HG03039 (cell line): ENCODE measurements around the gene KRCC1.
"Not testable (repeated sequence)": the region's sequence is repeated elsewhere in the genome, so short reads cannot be mapped to it uniquely, and the experiment has no call there.

Source experiments
- ATAC-seq: cut with Tn5 transposase; IDR thresholded peaks from one replicate; pipeline ENCODE4 v1.9.1; 2021; ENCODE audit warnings: mild to moderate bottlenecking, moderate library complexity; ENCODE audit not compliant: unreplicated experiment

KRCC1 gene

DNA sequence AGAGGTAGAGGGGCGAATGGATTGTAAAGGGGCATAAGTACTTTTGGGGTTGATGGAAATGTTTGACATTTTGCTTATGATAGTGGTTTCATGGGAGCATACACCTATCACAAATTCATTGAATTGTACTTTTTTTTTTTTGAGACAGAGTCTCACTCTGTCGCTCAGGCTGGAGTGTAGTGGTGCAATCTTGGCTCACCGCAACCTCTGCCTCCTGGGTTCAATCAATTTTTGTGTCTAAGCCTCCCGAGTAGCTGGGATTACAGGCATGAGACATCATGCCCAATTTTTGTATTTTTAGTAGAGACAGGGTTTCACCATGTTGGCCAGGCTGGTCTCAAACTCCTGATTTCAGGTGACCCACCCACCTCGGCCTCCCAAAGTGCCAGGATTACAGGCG is 10.0 kb downstream of the KRCC1 start:
- ATAC-seq, result not testable (repeated sequence)

DNA sequence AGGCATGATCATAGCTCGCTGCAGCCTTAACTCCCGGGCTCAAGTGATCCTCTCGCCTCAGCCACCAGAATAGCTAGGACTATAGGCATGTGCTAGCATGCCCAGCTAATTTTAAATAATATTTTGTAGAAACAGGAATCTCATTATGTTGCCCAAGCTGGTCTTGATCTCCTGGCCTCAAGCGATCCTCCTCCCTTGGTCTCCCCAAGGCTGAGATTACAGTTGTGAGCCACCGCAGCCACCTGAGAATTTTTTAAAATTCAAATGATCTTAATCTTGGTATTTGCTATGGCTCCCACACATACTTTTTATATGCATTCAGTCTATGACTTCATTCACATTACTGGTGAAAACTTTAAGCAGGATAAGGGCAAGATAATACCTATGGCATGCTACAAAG is 13.1 kb downstream of the KRCC1 start:
- no peak for ATAC-seq

DNA sequence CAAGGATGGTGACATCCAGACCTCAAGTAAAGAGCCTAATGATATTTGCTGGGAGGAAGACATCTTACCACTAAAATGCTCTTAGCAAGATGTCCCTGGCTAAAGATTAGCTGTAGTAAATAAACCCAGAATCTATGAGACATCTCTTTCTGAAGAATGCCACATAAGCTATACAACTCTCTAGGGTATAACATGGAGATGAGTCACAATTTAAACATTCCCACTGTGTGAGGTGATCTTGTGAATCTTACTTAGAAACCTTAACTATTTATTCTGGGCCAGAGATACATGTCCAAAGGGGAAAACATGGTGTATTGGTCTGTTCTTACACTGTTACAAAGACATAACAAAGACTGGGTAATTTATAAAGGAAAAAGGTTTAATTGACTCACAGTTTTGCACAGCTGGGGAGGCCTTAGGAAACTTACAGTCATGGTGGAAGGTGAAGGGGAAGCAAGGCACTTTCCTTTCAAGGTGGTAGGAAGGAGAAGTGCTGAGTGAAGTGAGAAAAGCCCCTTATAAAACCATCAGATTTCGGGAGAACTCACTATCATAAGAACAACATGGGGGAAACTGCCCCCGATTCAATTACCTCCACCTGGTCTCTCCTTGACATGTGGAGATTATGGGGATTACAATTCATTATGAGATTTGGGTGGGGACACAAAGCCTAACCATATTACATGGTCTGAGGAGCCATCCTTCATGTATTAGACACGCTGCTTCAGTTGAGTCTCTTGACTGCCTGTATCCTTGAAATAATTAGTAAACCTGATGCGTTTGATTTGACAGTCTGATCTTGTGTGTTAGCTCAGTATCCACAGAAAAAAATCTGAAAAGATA is 17.1 kb downstream of the KRCC1 start:
- no peak for ATAC-seq

DNA sequence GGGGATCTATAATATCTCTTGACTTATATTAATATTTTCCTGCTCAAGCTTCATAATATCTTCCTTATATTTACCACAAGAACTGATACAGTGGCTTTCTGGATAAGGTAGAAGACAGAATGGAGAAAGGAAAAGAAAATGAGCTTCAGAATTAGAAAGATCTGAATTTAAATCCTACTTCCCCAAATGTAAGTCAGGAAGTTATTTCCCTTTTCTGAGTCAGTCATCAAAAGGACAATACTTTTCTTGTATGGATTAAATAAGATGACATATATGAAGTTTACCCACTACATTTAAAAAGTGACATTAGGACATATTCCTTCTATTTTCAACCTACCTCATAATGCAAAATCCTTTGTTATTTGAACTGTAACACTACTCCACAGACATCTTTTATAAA is 19.0 kb downstream of the KRCC1 start:
- ATAC-seq, result no peak

DNA sequence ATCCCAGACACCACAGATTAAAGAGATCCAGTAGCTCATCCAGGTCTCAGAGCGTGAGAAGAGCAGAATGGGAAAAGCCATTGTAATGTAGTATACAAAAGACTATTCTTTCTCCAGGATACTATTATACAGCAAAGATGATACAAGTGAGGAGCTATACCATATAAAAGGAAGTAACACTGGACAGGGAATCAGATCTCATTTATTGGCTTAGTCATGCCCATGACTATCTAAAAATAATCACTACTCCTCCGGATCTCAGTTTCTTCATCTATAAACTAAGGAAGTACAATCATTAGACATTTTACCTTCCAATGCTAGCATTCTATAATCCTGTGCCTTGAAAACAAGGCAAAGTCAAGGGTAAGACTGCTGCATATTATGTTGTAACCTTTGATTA is 19.4 kb downstream of the KRCC1 start:
- no peak for ATAC-seq

DNA sequence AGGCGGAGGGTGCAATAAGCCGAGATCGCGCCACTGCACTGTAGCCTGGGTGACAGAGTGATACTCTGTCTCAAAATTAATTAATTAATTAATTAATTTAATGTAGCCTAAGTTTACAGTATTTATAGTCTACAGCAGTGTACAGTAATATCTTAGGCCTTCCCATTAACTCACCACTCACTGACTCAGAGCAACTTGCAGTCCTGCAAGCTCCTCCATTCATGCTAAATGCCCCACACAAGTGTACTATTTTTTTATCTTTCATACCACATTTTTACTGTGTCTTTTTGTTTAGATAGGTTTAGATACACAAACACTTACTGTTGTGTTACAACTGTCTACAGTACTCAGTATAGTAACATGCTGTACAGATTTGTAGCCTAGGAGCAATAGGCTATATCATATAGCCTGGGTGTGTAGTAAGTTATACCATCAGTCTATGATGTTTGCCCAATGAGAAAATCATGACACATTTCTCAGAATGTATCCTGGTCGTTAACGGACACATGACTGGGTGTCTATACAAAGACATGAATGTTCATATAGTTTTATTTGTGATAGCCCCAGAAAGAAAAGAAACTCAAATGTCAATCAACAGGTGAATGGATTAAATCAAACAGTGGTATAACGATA is 23.4 kb downstream of the KRCC1 start:
- no peak for ATAC-seq

DNA sequence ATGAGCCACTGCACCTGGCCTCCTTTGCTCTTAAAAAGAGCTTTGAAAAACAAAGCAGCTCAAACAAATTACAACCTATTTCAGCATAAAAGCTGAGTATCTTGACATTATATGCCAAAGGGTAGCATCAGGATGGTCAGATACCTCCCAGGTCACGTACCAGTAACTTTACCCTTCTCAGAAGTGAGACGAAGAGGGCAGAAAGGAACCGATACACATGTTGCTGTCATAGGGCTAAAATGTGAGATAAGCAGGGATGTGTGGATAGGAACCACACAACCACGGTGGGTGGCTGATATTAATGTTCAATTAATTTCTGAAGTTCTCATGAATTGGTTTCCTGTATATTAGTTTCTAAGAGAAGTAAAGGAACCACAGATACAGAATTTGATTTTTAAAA is 26.7 kb downstream of the KRCC1 start:
- ATAC-seq, result no peak

DNA sequence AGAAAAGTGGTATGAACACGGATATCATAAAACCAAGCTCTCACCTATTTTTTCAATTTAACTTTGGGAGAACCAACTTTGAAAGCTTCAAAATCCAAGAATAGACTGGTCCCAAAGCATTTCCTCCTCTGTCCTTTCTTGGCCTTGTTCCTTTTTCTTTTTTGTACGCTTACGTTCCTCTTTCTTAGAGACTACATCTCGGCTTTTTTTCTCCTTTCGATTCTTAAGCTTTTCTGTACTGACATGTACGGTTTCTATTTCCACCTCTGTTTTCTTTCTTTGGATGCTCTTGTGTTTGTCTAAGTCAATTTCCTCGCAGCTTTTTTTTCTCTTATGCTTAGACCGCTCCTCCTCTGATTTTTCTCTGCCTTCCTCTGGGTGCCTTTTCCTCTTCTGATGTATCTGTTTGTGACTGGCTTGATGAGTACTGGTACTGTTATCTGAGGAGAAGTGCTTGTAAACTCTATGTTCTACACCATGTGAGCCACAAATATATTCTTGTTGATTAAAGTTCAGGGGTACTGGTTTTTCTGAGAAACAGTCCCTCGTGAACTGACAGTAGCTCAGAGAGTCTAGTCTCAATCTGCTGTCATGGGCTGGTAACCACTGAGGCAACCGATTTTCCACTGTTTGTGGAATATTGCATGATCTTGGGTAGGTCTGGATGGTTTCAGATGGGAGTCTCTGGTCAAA is 27.7 kb downstream of the KRCC1 start:
- no peak for ATAC-seq

DNA sequence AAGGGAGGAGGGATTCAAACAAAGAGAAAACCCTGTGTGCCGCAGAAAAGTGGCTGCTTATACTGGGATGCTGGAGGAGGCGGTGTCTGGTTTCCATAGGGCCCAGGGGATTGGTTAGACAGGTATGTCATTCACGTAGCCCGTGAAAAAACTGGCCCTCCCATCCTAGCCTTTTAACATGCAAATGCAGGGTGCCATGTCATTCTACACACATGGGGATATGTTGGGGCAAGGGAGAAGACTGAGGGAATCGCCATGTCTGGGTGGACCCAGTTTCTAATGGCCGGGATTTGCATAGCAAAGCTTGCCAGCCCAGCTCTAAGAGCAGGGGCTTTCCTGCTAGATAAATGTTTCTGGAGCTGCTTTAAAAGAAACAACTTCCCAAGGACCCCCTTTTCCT is 31.1 kb downstream of the KRCC1 start:
- ATAC-seq, result no peak

DNA sequence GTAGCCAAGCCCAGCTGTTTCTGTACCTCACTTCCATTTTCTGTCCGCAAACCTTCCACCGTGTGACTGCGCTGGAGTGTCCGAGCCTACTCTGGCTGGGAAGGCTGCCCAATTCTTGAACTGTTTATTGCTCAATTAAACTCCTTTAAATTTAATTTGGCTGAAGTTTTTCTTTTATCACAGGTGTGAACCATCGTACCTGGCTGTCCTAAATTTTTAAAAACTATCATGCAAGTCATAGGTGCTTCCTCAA is 33.0 kb downstream of the KRCC1 start:
- no peak for ATAC-seq

DNA sequence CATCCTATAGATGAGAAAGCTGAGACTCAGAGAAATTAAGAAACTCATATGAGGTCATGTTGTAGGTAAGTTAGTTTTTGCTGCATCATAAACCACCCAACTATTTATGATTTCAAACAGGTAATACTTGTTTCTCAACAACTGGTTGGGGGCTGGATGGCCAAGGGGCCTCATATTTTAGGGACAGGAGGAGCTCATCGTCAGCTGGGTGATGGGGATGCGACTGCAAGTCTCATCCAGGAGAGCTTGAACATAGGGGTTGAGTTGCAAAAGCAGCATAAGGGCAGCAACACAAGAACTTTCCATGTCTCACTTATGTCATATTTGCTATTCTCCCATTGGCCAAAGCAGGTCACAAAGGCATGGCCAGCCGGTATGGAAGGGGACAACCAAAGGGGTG is 35.6 kb downstream of the KRCC1 start:
- ATAC-seq, result no peak

DNA sequence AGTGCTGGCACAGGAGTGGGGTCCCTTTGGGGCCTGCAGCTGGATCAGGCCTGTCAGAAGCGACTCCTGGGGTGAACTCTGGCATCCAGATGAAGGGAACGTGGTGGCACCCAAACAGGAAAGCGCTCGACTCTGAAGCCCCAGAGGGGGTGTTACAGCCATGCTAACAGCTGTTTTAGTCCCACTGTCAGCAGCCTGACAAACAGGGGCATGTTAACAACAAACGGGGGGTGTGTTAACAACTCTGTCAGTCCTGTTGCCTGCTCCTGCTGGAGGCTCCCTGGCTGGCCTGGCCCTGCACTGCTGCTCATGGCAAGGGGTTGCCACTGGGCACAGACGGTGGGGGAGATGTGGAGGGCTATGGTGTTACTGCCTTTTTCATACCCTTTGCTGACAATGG is 36.7 kb downstream of the KRCC1 start:
- ATAC-seq, result no peak

DNA sequence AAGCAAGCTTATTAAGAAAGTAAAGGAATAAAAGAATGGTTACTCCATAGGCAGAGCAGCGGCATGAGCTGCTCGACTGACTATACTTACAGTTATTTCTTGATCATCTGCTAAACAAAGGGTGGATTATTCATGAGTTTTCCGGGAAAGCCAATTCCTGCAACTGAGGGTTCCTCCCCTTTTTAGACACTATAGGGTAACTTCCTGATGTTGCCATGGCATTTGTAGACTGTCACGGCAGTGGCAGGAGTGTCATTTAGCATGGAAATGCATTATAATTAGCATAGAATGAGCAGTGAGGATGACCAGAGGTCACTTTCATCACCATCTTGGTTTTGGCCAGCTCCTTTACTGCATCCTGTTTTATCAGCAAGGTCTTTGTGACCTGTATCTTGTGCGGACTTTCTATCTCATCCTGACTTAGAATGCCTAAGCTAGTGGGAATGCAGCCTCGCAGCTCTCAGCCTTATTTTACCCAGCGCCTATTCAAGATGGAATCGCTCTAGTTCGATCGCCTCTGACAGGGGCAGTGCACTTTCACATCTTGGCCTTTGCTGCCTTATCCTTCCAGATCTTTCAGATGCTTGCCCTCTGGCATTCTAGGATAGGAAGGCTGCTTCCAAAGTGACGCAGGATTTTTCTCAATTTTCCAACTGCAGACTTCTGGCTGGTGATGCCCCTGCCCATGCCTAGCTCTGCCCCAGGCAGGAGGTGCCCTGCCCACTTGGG is 37.3 kb downstream of the KRCC1 start:
- ATAC-seq, result not testable (repeated sequence)

DNA sequence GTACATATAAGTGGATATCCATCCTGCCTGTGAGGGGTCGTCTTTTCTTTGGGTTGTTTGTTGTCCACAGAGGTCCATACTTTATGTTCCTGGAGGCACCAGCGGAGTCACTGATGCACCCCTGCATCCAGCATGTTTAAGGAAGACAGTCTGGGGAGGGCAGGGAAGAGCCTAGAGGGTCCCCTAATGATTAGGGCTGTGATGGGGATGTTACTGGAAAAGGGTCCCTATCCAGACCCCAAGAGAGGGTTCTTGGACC is 37.9 kb downstream of the KRCC1 start:
- ATAC-seq, result not testable (repeated sequence)

DNA sequence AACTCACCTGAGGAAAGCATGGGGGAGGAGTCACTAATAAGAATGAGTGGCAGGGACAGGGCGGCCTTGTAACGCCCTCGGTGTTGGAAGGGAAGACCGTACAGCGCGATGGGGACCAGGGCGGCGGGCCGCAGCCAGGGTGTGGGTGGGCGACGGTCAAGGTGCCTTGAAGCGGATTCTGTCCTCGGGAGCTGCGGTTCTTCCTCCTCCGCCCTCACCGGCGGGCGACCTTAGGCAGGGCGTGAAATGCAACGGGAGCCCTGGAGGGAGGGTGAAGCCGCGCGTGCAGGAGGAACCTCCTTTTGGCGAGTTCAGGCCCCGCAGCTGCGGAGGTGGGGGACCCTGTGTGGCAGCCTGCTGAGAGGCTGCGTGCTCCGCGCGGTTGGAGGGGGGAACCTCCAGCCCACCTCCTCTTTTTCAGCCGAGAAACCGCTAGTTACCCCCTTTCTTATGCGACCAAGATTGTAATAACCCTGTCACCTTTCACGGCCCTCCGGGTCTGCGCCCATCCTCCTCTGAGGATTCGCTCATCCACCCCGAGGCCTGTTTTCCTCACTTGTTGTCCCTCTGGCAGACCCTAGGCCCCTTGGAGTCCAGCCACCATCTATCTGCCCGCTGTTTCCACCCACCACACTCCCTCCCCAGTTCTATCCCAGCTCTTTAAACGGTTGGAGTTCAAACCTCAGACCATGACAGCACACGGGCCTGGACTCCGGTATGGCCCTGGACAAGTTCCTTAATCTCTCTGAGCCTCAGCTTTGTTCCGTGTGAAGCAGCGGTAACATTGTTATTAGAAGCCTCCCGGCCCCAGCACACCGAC is 38.4 kb downstream of the KRCC1 start:
- ATAC-seq, result peak; percentile 55

DNA sequence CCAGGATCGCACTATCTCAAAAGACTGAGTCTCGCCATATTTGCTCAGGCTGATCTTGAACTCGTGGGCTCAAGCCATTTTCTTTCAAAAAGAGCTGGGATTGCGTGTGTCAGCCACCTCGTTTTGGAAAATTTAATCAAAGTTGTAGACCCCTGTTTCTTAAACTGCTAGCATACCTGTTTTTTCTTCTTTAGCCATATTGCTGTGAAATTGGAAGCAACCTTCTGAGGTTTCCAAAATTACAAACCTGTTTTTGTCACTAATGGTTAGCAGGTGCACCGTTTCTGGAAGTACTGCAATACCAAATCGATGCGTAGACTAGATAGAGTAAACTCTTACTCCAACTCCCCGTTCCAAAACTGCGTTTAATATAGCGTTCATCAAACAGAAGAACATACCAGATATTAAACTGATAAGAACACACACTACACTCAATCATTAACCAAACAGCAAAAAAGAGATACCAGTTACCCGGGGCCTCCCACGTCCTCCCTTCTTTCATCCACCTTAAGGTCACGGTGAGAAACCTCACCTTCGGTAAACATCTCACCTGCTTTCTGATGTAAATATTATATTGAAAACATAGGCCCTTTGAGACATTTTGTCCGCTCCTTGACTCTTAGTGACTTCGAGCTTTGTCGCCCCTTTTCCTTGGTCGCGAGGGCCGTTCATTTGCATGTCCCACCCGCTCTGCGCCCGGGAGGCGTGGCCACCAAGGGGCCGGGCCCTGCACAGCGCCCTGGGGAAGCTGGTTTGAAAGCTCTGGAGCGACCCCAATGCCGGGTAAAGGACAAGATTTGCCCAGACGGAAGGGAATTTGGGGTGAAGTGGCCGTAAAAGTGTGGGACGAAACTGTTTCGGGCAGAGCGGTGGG is 39.3 kb downstream of the KRCC1 start, which contains the start of gene RNU2-63P:
Gene RNU2-63P (minus strand): TSS at position 462 of the 874 bp plus-strand sequence.
- peak; percentile 66 for ATAC-seq

DNA sequence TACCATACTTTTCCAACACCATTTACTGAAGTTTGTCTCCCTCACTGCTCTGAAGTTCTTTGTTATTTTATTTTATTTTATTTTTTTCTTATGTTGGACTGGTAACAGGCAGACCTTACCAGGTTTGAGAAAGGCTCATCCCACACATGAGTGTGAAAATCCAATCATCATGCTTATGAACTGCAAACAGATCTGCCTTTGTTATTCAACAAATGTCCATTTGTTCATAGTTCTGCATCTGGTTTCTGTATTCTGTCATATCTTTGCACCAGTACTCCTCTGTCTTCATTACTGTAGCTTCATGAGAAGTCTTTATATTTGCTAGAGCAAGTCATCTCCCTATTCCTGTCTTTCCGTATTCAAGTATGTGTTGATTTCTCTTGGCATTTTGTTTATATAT is 44.6 kb downstream of the KRCC1 start:
- no peak for ATAC-seq

DNA sequence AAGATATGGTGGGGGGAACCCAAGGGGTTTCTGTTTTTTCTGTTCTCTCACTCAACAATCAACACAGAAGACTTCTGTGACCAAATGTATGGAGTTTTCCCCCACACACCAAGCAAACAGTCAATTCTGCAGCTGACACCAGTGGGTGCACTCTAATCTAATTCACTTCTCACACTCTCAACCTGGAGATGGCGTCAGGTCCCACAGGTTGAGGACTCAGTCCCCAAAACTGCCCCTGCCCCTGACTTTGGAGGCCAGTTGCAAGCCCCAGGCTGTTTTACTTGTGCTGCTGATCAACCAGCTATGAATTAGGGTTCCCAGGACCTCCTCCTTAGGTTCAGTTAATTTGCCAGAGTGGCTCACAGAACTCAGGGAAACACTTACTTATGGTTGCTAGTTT is 45.4 kb downstream of the KRCC1 start:
- ATAC-seq, result no peak

DNA sequence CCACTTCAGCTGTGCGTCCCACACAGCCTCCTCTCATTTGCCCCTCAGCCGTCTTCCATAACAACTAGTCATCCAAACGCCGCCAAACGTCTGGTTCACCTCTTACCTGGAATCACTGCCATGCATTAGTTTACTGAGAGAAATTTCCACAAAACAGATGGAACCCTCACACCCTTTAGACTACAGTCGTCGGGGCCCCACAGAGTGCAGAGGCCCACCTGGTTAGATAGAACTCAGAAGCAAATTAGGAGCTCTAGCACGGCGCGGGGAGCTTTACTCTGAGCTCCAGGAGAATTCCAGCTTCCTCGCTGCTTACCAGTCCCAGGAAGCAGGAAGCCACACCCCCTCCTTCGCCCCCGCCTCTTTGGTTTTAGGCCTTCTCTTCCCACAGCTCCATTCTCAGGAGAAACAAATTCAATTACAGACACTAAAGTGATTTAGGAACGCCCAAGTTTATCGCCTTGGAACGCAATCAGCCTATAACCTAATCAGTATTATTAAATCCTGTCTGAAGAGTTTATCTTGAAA is 48.6 kb downstream of the KRCC1 start:
- ATAC-seq, result no peak

DNA sequence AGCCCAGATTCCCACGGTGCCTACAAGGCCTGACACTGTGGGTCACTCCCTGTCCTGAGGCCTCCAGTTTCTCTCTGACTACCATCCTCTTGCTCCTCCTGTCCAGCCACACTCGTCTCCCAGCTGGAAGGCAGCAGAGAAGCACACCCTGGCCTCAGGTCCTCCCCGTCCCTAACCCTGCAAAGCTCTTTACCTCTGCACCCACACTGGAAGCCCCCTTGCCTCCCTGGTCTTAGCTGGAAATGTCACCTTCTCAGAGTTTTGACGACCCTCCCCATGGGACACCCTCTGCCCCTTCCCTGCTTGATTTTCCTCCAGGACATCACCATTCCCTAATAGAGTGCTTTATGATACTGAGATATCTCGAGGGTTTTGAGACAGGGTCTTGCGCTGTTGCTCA is 49.8 kb downstream of the KRCC1 start:
- ATAC-seq, result no peak
